Vagina (tissue), 2 donors: ENCODE results near the gene FCGR2B.

ENCODE experiments used
- POLR2A ChIP-seq, 2 donors: fragments of 450-650 bp; IDR thresholded peaks; one replicate each; pipeline ENCODE4 v1.6.1; 2017; ENCODE audit warnings: antibody characterized with exemption in 2 of 2, mild to moderate bottlenecking in 2 of 2, moderate library complexity in 2 of 2
- POLR2AphosphoS5 ChIP-seq, 2 donors: sonication (generic); formaldehyde crosslinking; IDR thresholded peaks; one replicate each; pipeline ENCODE4 v1.9.0; 2017; ENCODE audit warnings: antibody characterized with exemption in 2 of 2, mild to moderate bottlenecking in 2 of 2, low read depth in 1 of 2; ENCODE audit not compliant: insufficient read depth in 1 of 2
- TF ChIP-seq, protein P1 (sequence below), 3 experiments: fragments of 450-650 bp in 2 of 3; fragments of 200-600 bp in 1 of 3; sonication (generic) in 1 of 3; IDR thresholded peaks; one replicate each; pipeline ENCODE4 v1.5.1; 2017 to 2019; ENCODE audit warnings: antibody characterized with exemption in 3 of 3, mild to moderate bottlenecking in 2 of 3, moderate library complexity in 2 of 3

DNA sequence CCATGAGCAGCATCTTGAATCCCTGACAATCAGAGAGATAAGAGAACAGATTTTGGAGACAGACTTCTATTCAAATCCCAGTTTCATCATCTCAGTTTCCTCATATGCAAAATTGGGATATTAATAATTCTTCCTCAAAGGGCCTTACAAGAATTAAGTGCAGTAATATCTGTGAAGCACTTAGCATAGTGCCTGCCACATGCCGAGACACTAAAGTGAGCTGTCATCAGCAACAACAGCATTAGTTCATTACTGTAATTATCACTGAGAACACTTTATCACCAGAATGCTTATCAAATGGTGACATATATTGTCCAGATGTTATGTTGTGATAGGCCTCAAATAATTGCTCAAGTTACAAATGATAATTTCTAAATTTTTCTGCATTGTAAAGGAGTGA lies 57.5 kb downstream of the FCGR2B start:
- TF ChIP-seq, protein P1, sequence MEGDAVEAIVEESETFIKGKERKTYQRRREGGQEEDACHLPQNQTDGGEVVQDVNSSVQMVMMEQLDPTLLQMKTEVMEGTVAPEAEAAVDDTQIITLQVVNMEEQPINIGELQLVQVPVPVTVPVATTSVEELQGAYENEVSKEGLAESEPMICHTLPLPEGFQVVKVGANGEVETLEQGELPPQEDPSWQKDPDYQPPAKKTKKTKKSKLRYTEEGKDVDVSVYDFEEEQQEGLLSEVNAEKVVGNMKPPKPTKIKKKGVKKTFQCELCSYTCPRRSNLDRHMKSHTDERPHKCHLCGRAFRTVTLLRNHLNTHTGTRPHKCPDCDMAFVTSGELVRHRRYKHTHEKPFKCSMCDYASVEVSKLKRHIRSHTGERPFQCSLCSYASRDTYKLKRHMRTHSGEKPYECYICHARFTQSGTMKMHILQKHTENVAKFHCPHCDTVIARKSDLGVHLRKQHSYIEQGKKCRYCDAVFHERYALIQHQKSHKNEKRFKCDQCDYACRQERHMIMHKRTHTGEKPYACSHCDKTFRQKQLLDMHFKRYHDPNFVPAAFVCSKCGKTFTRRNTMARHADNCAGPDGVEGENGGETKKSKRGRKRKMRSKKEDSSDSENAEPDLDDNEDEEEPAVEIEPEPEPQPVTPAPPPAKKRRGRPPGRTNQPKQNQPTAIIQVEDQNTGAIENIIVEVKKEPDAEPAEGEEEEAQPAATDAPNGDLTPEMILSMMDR (IDR thresholded peaks at IDR 0.05) = no peak
- no peak for TF ChIP-seq POLR2AphosphoS5 (IDR thresholded peaks at IDR 0.05; ENCODE audit: insufficient read depth in 1 of 2, low read depth in 1 of 2)
- no peak for TF ChIP-seq POLR2A (IDR thresholded peaks at IDR 0.05)
